ENCODE measurements around the gene EFNA5. TPM values are rescaled to one million over a fixed set of nuclear protein-coding genes. Genes with fewer than 3 reads are reported as not detected.

The EFNA5 gene
- total and polyA plus RNA-seq, 2 experiments from 2014 or later = 8.5 to 18.8 TPM

DNA sequence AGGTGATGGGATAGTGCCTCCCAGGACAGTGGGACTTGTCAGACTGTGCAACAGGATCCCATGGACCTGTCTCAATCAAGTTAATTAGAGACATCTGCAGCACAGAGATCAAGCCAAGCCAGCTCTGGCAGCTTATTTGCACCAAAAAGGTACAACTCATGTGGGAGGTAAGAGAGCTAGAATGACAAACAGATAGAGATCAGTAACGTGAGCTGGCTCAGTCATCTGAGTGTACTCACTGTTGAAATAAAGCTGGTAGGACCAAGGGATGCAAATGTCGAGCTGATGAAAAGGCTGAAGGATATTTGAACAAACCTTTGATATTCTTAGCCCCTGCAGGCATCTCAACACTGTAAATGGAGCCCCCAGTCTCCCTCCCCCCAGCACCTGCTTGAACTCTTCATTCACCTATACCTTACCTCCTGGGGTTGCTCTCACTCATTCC is 198.1 kb downstream of the EFNA5 start:
- 43% methylated on average over 2 of the region's 2 CpGs for WGBS (ENCODE audit: low lambda C conversion rate, missing lambda C conversion rate)
- Histone ChIP-seq H4K20me1 (ENCODE audit: insufficient read depth, poor library complexity, severe bottlenecking) (no peaks in the 10 kb centered on the region), H3K27me3 (no peaks in the 10 kb centered on the region), H3K36me3 (replicated peaks; ENCODE audit: insufficient read depth, low read depth) (no peaks in the 10 kb centered on the region), H3K4me2 (no peak overlapping the region), H3K79me2 (peaks cover 22% of the 10 kb centered on the region), H3K9me3 (ENCODE audit: low read depth) (no peaks in the 10 kb centered on the region), H3K4me1 (ENCODE audit: insufficient read depth) (peaks cover 19% of the 10 kb centered on the region), H3K4me3 (no peak overlapping the region), H3K27ac (no peak overlapping the region), H3K9me2 (replicated peaks; ENCODE audit: insufficient read depth) (no peaks in the 10 kb centered on the region), H2AFZ (no peak overlapping the region)
- DNase-seq (ENCODE audit: low spot score) = no peak
- no peak for TF ChIP-seq EZH2phosphoT487 (IDR thresholded peaks at IDR 0.05; ENCODE audit: low read depth, severe bottlenecking, unreplicated experiment)
- TF ChIP-seq, protein P1, sequence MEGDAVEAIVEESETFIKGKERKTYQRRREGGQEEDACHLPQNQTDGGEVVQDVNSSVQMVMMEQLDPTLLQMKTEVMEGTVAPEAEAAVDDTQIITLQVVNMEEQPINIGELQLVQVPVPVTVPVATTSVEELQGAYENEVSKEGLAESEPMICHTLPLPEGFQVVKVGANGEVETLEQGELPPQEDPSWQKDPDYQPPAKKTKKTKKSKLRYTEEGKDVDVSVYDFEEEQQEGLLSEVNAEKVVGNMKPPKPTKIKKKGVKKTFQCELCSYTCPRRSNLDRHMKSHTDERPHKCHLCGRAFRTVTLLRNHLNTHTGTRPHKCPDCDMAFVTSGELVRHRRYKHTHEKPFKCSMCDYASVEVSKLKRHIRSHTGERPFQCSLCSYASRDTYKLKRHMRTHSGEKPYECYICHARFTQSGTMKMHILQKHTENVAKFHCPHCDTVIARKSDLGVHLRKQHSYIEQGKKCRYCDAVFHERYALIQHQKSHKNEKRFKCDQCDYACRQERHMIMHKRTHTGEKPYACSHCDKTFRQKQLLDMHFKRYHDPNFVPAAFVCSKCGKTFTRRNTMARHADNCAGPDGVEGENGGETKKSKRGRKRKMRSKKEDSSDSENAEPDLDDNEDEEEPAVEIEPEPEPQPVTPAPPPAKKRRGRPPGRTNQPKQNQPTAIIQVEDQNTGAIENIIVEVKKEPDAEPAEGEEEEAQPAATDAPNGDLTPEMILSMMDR (IDR thresholded peaks at IDR 0.05; ENCODE audit: poor library complexity) = no peak

DNA sequence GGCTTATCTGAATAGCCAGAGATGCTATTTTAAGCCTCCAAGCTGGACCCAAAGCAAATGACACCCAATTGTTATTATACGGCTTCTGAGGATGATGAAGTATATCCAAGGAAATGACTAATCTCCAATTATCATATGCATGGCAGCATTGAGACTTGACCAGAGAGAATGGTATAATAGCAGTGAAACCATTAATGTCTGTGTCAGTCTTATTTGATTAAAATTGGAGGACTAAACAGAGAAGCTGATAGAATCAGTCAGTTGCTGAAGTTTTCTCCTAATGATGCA is 200.5 kb downstream of the EFNA5 start:
- no peak overlapping the region for H2AFZ ChIP-seq
- WGBS (ENCODE audit: low lambda C conversion rate, missing lambda C conversion rate) = 79% methylated on average over 1 of the region's 1 CpG
- no peak overlapping the region for H3K4me2 ChIP-seq
- peaks cover 26% of the 10 kb centered on the region for H3K4me1 ChIP-seq (ENCODE audit: insufficient read depth)
- no peaks in the 10 kb centered on the region for H3K36me3 ChIP-seq (replicated peaks; ENCODE audit: insufficient read depth, low read depth)
- DNase-seq (ENCODE audit: low spot score) = no peak
- H3K9me2 ChIP-seq (replicated peaks; ENCODE audit: insufficient read depth) = no peaks in the 10 kb centered on the region
- peak overlapping the region; percentile 43 for H3K27ac ChIP-seq
- TF ChIP-seq EZH2phosphoT487 (IDR thresholded peaks at IDR 0.05; ENCODE audit: low read depth, severe bottlenecking, unreplicated experiment) (no peak), EZH2 (IDR thresholded peaks at IDR 0.05; ENCODE audit: borderline replicate concordance) (no peak)
- TF ChIP-seq, protein P1 (IDR thresholded peaks at IDR 0.05; ENCODE audit: poor library complexity) = no peak
- H3K4me3 ChIP-seq = no peak overlapping the region
- H3K79me2 ChIP-seq = peaks cover 29% of the 10 kb centered on the region
- no peaks in the 10 kb centered on the region for H4K20me1 ChIP-seq (ENCODE audit: insufficient read depth, poor library complexity, severe bottlenecking)
- H3K9me3 ChIP-seq (ENCODE audit: low read depth) = no peaks in the 10 kb centered on the region
- no peaks in the 10 kb centered on the region for H3K27me3 ChIP-seq

DNA sequence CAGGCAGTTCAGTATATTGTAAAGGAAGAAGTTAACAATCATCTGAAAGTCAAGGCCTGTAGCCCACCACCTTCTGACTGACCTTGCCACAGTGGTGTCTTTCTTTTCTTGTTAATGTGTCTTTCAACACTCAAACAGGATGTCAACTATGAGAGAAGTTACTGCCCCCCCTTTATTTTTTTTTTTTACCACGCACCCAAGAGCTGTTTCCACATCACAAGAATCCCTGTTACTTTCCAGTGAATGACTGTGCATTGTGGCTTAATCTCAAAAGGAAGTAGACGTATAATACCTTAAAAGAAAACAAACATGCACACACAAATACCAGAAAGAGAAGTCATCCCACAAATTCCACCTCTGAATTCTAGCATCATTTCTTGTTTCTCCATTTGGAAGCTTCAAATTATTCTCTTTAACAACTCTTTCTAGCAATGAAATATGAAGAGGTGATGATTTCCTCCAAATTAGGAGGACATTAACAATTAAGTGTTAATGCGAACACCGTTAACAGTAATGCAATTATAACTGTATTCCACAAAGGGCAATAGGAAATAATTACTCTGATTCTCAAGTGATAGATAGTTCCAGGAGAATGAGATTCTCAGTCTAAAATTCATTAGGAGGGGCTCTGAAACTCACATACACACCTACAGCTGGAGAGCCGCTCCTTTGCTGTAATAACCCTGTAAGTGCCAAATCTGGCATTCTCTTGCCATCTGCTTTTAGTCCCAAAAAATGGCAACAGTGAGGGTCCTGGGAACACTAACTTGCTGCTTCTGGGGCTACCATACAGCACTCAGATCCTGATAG is 201.0 kb downstream of the EFNA5 start:
- Histone ChIP-seq H3K9me3 (ENCODE audit: low read depth) (no peaks in the 10 kb centered on the region), H3K27ac (peak overlapping the region; percentile 52), H3K4me1 (ENCODE audit: insufficient read depth) (peaks cover 24% of the 10 kb centered on the region), H3K79me2 (peaks cover 32% of the 10 kb centered on the region), H3K4me3 (no peak overlapping the region), H3K9me2 (replicated peaks; ENCODE audit: insufficient read depth) (no peaks in the 10 kb centered on the region), H3K27me3 (no peaks in the 10 kb centered on the region), H2AFZ (no peak overlapping the region), H3K4me2 (no peak overlapping the region), H4K20me1 (ENCODE audit: insufficient read depth, poor library complexity, severe bottlenecking) (no peaks in the 10 kb centered on the region), H3K36me3 (replicated peaks; ENCODE audit: insufficient read depth, low read depth) (no peaks in the 10 kb centered on the region)
- no peak for DNase-seq (ENCODE audit: low spot score)
- TF ChIP-seq EZH2phosphoT487 (IDR thresholded peaks at IDR 0.05; ENCODE audit: low read depth, severe bottlenecking, unreplicated experiment) = no peak
- TF ChIP-seq, protein P1 (IDR thresholded peaks at IDR 0.05; ENCODE audit: poor library complexity) = no peak
- TF ChIP-seq EZH2 (IDR thresholded peaks at IDR 0.05; ENCODE audit: borderline replicate concordance) = no peak
- WGBS (ENCODE audit: low lambda C conversion rate, missing lambda C conversion rate) = 71% methylated on average over 5 of the region's 5 CpGs
